COR-L47 (cell line): ENCODE measurements around the gene SLC22A6.
A peak's percentile ranks its signal among the peaks of the same experiment; 100 is the strongest.
"Not testable (repeated sequence)": the region's sequence is repeated elsewhere in the genome, so short reads cannot be mapped to it uniquely, and the experiment has no call there.

Experiments used
- DNase-seq: peaks from one replicate; lab custom pipeline; 2025; lab: John Stamatoyannopoulos, UW

Gene SLC22A6

GRCh38 chr11:62985041-62985750, 429 bp upstream of the SLC22A6 start:
- DNase-seq: no peak

DNA sequence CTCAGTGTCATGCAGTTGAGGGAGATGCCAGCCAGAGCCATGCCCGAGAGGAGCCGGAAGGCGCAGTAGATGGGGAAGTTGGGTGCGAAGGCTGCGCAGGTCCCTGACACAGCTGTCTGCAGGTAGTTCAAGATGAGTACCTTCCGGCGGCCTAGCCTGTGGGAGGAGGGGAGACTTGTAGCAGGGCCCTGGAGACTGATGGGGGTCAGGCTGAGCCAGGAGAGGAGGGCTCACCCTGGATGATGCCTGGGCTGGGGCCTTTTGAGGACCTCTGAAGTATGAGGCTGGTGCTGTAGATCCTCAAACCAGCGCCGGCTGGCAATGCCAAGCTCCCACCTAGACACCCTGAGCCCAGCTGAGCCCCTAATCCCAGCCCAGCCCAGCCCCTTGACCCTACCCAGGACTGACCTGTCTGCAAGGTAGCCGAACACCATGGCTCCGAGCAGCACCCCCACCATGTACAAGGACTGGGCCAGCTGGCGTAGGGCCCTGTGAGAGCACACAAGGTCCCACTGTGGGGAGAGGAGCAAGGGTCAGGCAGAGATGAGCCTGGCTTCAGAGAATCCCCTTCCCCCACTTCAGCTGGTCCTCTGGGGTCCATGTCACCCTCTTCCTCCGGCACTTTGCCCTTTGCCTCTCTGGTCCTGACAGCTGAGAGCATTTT, 1.1 kb downstream of the SLC22A6 start:
- no peak for DNase-seq

- DNase-seq: no peak
These were observed 3.0 kb downstream of the SLC22A6 start for GRCh38 chr11:62981743-62982142.

GRCh38 chr11:62980133-62980760, 4.5 kb downstream of the SLC22A6 start:
- no peak for DNase-seq

GRCh38 chr11:62976109-62976508, 8.7 kb downstream of the SLC22A6 start:
- no peak for DNase-seq

DNA sequence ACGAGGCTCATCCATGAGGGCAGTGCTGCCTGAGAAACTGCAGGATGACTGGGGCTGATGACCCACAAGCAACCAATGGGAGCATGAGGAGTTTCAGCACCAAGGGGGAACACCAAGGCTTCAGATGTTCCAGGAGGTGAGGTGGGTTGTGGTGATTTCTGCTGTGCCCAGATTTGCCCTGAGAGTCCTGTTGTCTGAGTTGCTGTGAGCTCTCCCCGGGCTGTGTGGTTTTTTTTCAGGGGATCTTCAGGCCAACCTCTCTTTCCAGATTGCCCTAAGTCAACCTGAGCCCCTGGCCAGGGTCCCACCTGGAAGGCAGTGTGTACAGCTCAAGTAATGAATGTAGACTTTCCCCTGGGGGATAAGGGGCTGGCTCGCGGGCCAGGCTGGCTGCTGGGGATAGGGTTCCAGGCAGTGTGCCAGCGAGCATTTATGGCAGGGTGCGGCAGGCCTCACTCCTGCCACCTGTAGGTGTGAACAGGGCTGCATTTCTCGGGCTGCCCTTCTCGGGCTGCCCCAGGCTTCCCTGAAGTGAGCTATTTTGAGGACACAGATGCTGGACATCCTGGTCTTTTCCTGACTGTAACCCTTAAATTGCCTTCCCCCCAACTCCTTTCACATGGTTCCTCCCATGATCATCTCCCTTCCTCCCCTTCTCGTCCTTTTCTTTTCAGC, 9.8 kb downstream of the SLC22A6 start:
- peak; percentile 81 for DNase-seq

DNA sequence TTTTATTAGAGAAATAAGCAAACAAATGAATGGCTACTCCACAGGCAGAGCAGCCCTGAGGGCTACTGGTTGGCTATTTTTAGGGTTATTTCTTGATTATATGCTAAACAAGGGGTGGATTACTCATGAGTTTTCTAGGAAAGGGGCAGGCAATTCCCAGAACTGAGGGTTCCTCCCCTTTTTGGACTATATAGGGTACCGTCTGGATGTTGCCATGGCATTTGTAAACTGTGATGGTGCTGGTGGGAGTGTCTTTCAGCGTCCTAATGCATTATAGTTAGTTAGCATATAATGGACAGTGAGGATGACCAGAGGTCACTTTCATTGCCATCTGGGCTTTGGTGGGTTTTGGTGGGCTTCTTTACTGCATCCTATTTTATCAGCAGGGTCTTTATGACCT, 19.2 kb downstream of the SLC22A6 start:
- DNase-seq: no peak

DNA sequence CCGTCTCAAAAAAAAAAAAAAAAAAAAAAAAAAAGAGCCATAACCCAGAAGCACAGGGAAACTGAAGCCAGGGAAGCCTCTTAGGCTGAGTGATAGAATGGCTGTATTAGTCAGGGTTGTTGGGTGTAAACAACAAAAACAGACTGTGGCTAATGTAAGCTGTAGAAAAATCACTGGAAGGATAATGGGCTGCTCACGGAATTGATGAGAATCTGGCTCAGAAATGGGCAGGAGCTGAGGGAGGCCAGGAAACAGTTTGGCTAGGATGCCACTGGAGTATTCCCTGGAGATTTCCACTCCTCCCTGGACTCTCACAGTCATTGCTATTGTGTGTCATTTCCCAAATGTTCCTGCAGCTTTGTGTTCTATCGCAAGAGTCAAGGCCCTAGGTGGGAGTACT, 22.4 kb downstream of the SLC22A6 start:
- DNase-seq: no peak

DNA sequence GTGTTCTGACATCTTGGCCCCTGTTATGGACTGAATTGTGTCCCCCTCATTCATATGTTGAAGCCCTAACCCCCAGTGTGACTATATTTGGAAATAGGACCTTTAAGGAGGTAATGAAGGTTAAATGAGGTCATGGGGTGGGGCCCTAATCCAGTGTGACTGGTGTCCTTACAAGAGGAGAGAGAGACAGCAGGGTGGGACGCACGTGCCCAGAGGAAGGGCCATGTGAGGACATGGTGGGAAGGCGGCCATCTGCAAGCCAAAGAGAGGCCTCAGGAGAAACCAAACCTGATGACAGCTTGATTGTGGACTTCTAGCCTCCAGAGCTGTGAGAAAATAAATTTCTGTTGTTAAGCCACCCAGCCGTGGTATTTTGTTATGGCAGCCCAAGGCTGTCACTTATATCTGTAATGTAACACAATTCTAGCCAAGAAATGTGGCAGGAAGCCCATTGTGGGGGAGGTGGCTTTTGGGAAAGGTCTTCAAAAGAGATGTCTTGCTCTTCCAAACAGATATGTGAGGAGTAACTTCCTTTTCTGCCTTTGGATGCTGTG, 23.7 kb downstream of the SLC22A6 start:
- DNase-seq: no peak

DNA sequence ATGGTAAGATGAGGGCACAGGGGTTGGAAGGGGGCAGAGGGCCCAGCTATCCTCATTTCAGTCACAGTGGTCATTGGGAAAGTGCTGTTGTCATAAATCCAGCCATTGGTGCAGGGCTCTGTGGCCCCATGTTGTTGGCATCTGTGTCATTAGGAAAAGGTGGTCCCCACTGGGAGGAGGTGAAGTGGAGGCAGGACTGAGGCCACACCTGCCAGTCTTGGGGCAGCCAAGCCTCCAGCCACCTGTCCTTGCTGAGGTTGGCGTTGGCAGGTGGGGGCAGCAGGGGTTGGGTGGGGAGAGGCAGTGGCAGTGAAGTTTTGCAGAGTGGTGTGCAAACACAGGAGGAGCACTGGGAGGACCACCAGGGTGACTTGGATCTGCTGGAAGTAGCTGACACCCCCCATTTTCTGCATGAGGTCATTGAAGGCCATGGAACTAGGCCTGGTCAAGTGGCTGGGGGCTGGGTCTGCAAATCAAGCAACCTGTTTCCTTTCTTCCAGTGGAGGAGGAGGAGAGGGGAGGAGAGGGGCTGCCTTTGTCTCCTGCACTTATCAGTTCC, 25.3 kb downstream of the SLC22A6 start:
- no peak for DNase-seq

- no peak for DNase-seq
These were observed 26.0 kb downstream of the SLC22A6 start for GRCh38 chr11:62958547-62959421.

GRCh38 chr11:62957147-62957546, 27.6 kb downstream of the SLC22A6 start:
- no peak for DNase-seq

- DNase-seq: no peak
These were observed 30.3 kb downstream of the SLC22A6 start for GRCh38 chr11:62954478-62954877.

GRCh38 chr11:62953811-62954210, 31.0 kb downstream of the SLC22A6 start:
- DNase-seq: no peak

DNA sequence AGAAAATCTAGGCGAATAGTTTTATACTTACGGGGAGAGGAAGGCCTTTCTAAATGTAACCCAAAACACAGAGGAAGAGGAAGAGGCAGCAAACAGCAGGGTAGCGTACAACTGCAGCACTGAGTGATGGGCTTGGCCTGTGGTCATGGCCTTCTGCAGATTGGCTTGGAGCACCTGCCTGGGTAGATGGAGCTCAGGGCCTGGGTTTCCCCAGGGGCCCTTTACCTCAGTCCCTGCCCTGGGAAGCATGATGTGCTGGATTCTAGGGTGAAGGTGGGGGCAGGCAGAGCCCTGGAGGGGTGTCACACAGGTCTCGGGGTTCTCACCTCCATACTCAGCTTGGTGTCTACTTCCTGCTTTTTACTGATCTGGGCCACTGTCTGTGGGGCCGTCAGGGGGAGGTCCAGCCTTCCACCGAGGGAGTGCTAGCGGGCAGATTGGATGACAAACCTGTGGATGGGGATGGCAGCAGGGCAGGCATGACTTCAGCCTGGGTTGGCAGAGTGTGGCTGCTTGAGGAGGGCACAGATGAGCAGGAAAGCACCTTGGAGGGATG, 35.9 kb downstream of the SLC22A6 start:
- no peak for DNase-seq

DNA sequence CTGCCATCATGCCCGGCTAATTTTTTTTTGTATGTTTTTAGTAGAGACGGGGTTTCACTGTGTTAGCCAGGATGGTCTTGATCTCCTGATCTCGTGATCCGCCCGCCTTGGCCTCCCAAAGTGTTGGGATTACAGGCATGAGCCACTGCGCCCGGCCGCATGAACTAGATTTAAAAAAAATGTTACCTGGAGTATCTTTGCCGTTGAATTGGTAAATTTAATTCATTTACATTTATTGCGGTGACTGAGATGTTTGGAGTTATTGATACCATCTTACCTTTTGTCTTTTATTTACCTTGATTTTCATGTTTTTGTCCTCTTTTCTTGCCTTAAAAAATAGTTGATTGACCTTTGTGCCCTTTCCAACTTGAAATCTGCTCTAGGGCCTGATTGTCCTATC, 39.2 kb downstream of the SLC22A6 start:
- DNase-seq: not testable (repeated sequence)

- not testable (repeated sequence) for DNase-seq
These were observed 47.2 kb downstream of the SLC22A6 start for GRCh38 chr11:62937528-62937927.

DNA sequence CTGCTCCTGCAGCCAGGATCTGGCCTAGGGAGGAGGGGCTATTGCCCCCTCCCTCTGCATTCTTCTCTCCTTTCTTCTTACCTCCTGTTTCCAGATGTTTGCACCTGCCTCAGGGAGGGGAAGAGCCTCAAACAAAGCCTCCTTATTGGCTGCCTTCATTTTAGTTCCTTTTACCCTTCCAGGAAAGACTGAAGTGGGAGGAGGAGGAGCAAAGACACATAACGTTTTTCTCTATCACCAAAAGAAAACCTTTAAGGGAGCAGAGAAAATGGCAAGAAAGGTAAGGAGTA, 50.3 kb downstream of the SLC22A6 start:
- DNase-seq: no peak

DNA sequence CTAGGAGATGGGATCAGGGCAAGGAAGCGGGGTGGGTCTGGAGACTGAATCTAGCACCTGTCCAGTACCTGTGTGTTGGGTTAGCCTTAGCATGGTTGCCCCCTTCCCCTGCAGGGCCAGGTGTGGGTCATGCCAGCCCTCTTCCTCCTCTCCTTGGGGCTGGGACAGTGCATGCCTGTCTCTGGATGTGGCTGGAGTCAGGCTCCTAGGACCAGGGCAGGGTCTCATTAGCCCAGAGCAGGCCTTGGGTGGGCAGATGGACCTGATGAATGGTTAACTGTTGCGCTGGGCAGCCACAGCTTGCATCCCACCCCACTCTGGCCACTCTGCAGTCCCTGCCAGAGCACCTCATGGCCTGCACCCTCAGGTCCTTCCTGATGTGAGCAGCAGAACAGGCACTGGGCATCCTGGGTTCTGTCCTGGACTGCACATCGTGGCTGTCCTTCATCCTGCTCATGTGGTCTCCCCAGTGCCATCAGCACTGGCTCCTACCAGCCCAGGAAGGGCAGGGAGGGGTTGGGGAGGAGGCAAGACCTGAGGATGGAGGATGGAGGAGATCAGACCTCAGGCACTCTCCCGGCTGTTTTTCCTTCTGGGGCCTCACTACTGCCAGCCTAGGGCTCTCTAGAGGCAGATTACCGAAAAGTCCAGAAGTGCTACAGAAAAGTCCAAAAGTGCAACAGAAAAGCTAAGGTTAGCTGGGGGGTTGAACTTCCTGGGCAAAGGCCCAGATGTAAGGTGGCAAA, 50.8 kb downstream of the SLC22A6 start:
- no peak for DNase-seq

DNA sequence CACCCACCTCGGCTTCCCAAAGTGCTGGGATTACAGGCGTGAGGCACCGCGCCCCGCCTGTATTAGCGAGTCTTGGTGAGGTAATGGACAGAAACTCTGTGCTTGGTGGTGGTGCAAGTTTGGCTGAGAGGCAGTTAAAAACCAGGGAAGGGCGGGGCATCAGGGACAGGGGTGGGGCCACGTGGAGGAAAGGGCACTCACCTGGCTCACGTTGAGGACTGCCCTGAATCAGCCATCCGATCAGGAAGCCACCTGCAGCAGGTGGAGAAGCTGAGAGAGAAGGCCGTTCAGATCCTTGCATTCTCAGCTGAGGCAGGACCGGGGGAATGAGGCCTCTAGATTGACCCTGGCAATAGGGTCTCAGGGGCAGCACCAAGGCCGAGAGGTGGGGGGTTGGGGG, 51.5 kb downstream of the SLC22A6 start:
- DNase-seq: no peak
